Neural progenitor cell (in vitro differentiated cells): ENCODE measurements around the gene CPXM2.

Experiments
- CTCF ChIP-seq: fragments of 200-600 bp; sonication (generic); IDR thresholded peaks from 2 replicates; pipeline ENCODE4 v1.5.1; 2017; ENCODE audit warnings: antibody characterized with exemption, mild to moderate bottlenecking
- EZH2 ChIP-seq: fragments of 200-600 bp; sonication (generic); IDR thresholded peaks from 2 replicates; pipeline ENCODE4 v1.6.1; 2017; ENCODE audit warnings: antibody characterized with exemption, mild to moderate bottlenecking, moderate library complexity
- EZH2phosphoT487 ChIP-seq: fragments of 200-600 bp; sonication (generic); IDR thresholded peaks from 2 replicates; pipeline ENCODE4 v1.6.1; 2017; ENCODE audit warnings: antibody characterized with exemption

- TF ChIP-seq EZH2 (no peak), CTCF (no peak), EZH2phosphoT487 (no peak)
Observed at GRCh38 chr10:123906296-123906695, 14.7 kb upstream of the CPXM2 start.
